ENCODE results near the gene RNF180. TPM values are rescaled to one million over a fixed set of nuclear protein-coding genes. Genes with fewer than 3 reads are reported as not detected.

The RNF180 gene
- total and polyA plus RNA-seq, 2 donors (not counting 3 experiments of a cell fraction or from before 2014, with no cell fraction given) = 0.62 to 5.6 TPM

DNA sequence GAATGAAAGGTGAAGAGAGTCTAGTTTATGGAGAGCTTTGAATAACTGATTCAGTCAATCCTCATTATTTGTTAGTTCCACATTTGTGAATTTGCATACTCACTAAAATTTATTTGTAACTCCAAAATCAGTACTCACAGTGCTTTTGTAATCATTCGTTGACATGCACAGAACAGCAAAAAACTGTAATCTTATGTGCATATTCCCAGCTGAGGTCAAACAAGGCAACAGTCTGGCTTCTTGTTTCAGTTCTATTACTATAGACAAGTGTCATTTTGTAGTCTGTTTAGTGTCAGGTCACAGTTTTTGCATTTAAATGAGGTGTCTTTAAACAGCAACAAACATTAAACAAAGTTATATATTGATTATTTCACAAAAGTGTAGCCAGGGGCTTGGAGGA is 142.5 kb downstream of the RNF180 start:
- Histone ChIP-seq H3K36me3 (ENCODE audit: control insufficient read depth in 2 of 2, extremely low read depth in 1 of 2, insufficient read depth in 2 of 2, low read length in 2 of 2) (no peaks in the 10 kb centered on the region), H3K9me1 (replicated peaks; ENCODE audit: control insufficient read depth, extremely low read depth, insufficient read depth, low read length) (no peaks in the 10 kb centered on the region), H3K4me1 (ENCODE audit: control insufficient read depth, extremely low read depth, insufficient read depth, low read length) (no peaks in the 10 kb centered on the region), H3K4me3 (replicated peaks in 1 of 3; ENCODE audit: insufficient read depth in 1 of 3, low read depth in 1 of 3, low read length in 3 of 3) (no peak overlapping the region), H2AFZ (ENCODE audit: low read depth, low read length) (no peak overlapping the region), H4K20me1 (replicated peaks; ENCODE audit: control insufficient read depth, extremely low read depth, insufficient read depth, low read length) (no peaks in the 10 kb centered on the region), H3K79me2 (ENCODE audit: control insufficient read depth, insufficient read depth, low read length) (no peaks in the 10 kb centered on the region), H3K9ac (replicated peaks; ENCODE audit: extremely low read depth, insufficient read depth, low read length) (no peak overlapping the region), H3K9me3 (replicated peaks; ENCODE audit: control insufficient read depth, insufficient read depth, low read length) (no peaks in the 10 kb centered on the region), H3K4me2 (ENCODE audit: insufficient read depth, low read length) (no peak overlapping the region), H3K27ac (ENCODE audit: insufficient read depth, low read depth, low read length) (no peak overlapping the region), H3K27me3 (ENCODE audit: control insufficient read depth in 2 of 2, insufficient read depth in 2 of 2, low read length in 2 of 2) (no peaks in the 10 kb centered on the region)
- ChIA-PET CTCF (interaction anchor here (0.8 to 1.4 kb wide), 2 partner anchors 27 to 134 kb away, joined by 3 read pairs; no protein-coding TSS in a partner anchor), POLR2A (no interaction called here)
- DNase-seq (ENCODE audit: low read depth, low spot score) (no peak), FAIRE-seq (peak; percentile 47)
- intact Hi-C loops (cut with micrococcal nuclease) (no loop called here), dilution Hi-C loops (cut with MboI; ENCODE audit: extremely low pct_ligation_motif_present, low sequenced_read_pairs) (no loop called here)
- no TSS peak for BruUV-seq (replicated peaks)
- no peak for TF ChIP-seq CTCF (IDR thresholded peaks at IDR 0.05; ENCODE audit: extremely low read depth in 1 of 2, insufficient read depth in 1 of 2, low read depth in 1 of 2, low read length in 2 of 2)
- TF ChIP-seq EZH2 (IDR thresholded peaks at IDR 0.05; ENCODE audit: borderline replicate concordance, low read depth, low read length, severe bottlenecking) = no peak
- no peak for TF ChIP-seq JUN (IDR thresholded peaks at IDR 0.05; ENCODE audit: borderline replicate concordance, insufficient read depth, insufficient read length, low read depth)
- TF ChIP-seq, protein P1, sequence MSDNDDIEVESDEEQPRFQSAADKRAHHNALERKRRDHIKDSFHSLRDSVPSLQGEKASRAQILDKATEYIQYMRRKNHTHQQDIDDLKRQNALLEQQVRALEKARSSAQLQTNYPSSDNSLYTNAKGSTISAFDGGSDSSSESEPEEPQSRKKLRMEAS (IDR thresholded peaks at IDR 0.05; ENCODE audit: insufficient read depth, insufficient read length) = no peak
- TF ChIP-seq POLR2AphosphoS5 (IDR thresholded peaks at IDR 0.05; ENCODE audit: insufficient read depth, low read depth, low read length) = no peak
- TF ChIP-seq POLR2A (IDR thresholded peaks at IDR 0.05; ENCODE audit: low read depth, low read length) = no peak
- no peak for TF ChIP-seq GATA2 (IDR thresholded peaks at IDR 0.05; ENCODE audit: insufficient read depth, insufficient read length, low read depth, low read length)
- no peak for TF ChIP-seq FOS (IDR thresholded peaks at IDR 0.05; ENCODE audit: borderline replicate concordance, insufficient read depth, low read length)
- no peak for TF ChIP-seq MYC (IDR thresholded peaks at IDR 0.05; ENCODE audit: low read depth, low read length)

Measured in endothelial cell of umbilical vein (primary cell).